HG03139 (cell line): Measurements from ENCODE around the gene PLCB4.

Source experiments
- ATAC-seq: cut with Tn5 transposase; IDR thresholded peaks from one replicate; pipeline ENCODE4 v1.9.1; 2021; ENCODE audit not compliant: unreplicated experiment

PLCB4 gene

DNA sequence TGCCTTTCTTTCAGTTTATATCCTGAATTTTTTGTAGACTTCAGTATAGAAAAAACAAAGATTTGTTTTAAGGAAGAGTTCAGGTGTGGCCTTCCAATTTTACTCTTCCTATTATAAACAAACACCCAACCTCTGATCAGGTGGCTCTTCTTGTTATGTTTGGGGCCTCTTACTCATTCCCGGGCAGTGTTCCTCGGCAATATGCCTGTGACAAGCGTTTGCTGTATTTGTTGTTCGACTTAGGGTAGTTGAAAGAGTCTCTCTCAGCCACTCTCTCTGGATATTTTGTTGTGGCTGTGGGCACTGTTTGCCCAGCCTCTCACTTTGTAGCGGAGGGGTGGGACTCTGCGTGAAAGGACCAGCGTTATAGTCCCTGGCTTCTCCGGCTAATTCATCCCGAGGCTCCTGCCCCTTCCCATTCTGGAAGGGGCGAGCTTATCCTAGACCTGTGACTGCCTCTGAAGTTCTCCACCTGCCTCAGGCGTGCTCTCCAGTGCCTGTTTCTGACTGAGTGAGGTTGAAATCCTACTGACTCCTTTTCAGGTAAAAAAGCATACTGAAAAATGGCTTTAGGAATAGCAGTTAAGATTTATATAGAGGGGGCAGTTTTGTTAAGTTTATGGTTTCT lies 97.4 kb downstream of the PLCB4 start:
- ATAC-seq = no peak

- ATAC-seq = no peak
Observed at GRCh38 chr20:9169409-9169808, 100.5 kb downstream of the PLCB4 start.

- ATAC-seq = no peak
Observed at GRCh38 chr20:9172851-9173250, 104.0 kb downstream of the PLCB4 start.

DNA sequence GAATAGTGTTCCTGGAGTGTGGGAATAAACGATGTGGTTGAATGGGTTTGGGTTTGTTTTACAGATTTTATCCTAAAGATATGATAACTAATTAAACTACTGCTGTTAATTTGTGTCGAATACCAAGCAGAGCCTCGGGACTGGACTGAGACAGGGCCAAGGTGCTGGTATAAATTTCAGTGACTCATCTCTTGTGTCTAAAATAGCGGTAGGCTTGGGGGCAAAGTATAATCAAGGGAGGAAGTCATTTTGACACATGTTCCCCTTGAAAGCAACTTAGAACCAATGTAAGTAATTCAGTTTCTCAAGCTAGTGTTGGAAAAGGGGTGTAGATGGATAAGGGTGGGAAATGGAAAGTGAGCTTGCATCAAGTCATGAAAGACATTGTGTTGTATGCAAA lies 108.4 kb downstream of the PLCB4 start:
- ATAC-seq = no peak

- ATAC-seq = no peak
Observed at GRCh38 chr20:9179193-9179802, 110.4 kb downstream of the PLCB4 start.

DNA sequence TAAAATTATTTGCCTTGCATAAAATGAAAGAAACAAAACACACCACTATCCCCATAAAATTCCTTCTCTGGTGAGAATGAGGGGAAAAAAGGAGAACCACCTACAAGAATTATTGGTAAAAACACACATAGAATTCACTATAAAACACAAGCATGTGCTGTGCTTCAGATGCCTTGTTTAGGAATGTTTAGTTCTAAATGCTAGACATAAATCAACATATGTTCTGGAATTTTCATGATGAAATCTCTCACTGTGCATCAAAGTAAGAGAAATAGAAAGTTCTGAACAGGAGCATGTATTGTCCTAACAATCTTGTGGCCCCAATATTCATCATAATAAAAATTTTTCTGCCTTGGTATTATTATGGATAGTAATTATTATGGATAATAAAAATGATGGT lies 111.0 kb downstream of the PLCB4 start:
- ATAC-seq = no peak

- no peak for ATAC-seq
Observed at GRCh38 chr20:9180481-9181257, 111.8 kb downstream of the PLCB4 start.

DNA sequence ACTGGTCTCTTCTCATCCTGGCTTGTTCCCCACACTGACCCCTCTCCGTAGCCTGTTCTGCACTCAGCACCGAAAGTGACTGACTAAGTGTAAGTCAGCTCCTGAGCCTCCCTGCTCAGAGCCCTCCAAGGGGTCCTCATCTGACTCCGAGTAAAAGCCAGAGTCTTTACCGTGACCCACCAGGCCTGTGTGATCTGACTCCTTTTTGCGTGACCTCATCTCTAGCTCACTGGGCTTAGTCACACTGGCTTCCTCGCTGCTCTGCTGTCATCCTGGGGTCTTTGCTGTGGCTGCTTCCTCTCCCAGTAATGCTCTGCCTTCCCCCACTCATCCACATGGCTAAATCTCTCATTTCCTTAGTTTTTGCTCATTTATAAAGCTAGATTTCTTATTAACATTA lies 116.6 kb downstream of the PLCB4 start:
- no peak for ATAC-seq

DNA sequence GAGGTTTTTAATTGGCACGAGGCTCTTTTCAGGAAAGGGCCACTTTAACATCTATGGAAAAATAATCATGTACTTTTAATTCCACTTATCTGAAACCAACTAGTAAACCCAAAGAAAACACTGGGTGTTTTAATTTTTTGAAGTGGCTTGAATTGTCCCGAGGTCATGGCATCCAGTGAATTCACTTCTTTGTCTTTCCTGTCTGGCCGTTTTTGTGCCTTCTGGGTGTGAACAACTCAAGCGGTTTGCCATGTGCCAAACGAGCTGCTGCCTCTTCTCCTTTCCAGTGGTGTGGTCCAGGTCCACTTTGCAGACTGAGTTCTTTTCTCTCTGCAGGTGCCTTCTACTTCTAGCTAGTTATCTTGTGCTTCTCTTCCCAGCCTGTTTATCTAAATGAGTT lies 117.5 kb downstream of the PLCB4 start:
- ATAC-seq = no peak

GRCh38 chr20:9195031-9195430 lies 126.1 kb downstream of the PLCB4 start:
- ATAC-seq = no peak

GRCh38 chr20:9196110-9196509 lies 127.2 kb downstream of the PLCB4 start:
- no peak for ATAC-seq

DNA sequence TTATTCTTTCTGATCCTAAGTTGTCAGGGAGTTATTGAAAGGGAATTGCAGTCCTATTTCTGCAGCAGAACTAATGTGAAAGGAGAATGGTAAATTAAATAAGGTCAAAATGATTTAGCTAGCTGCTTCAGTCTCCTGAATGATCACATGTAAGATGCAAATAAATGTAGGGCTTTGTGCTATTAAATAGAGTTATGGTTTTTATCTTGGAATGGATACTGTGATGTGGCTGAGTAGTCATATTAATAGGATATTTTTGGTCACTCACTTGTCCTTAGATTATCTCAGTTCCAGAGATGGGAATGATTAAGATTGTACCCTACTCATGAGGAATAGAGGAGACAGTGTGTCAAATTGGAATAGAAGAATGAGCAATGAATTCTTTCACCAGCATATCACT lies 129.6 kb downstream of the PLCB4 start:
- no peak for ATAC-seq

DNA sequence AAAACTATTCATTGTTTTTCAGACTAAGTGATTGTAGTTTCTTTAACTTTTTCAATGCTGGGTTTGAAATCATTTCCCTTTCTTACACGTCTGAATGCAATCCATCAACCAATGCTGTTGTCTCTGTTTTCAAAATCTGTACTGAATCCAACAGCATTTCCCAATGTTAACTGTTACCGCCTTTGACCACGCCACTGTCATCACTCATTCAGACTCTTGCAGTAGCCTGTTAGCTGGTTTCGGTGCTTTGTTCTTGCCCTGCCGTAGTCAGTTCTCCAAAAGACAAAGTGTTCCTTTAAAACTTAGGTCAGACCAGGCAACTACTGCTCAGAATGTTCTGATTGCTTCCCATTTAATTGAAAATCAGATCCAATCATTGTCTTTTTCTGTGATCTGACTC lies 131.3 kb downstream of the PLCB4 start:
- no peak for ATAC-seq

- no peak for ATAC-seq
Observed at GRCh38 chr20:9200620-9201019, 131.7 kb downstream of the PLCB4 start.

- ATAC-seq = no peak
Observed at GRCh38 chr20:9202420-9203080, 133.7 kb downstream of the PLCB4 start.

DNA sequence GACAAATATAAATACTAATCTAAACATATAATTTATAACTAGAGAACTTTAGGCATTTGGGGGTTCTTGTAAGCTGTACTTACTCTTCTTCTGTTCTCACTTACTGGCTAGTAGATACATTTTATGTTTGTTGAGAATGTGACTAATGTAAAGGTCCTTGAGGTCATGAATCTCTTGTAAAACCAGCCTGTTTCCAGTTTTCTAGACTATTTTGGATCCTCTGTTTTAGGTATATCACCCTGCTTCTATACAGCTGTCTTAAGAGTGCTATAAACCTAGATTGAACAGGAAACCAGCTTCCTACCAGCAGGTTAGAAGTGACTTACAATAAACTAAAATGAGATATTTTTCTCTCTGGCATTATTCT lies 134.2 kb downstream of the PLCB4 start:
- no peak for ATAC-seq

- no peak for ATAC-seq
Observed at GRCh38 chr20:9204979-9205378, 136.1 kb downstream of the PLCB4 start.

GRCh38 chr20:9206486-9206885 lies 137.6 kb downstream of the PLCB4 start:
- ATAC-seq = no peak

DNA sequence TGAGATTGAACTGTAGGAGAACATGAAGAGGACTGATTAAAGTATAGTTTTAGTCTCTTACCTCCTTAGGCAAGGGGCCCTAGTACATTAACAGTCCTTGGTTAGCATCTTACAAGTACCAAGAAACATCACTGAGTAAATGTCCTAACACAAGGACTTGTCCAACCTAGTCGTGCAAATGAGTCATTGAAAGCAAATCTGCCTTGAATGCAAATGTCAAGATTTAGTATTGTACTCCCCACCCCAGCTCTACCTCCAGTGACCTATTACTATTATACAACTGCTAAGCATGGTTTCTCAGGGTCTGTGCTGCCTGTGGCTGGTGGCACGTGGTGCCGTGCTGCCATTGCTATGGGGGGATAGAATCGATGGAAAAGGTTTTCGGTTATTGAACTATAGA lies 138.4 kb downstream of the PLCB4 start:
- ATAC-seq = no peak

- ATAC-seq = no peak
Observed at GRCh38 chr20:9210356-9210755, 141.5 kb downstream of the PLCB4 start.

GRCh38 chr20:9211016-9211760 lies 142.3 kb downstream of the PLCB4 start:
- no peak for ATAC-seq
